Measurements from ENCODE around the gene MAPK8IP3. TPM values are rescaled to one million over a fixed set of nuclear protein-coding genes. Genes with fewer than 3 reads are reported as not detected.
A peak's percentile ranks its signal among the peaks of the same experiment; 100 is the strongest.
"Not testable (repeated sequence)": the region's sequence is repeated elsewhere in the genome, so short reads cannot be mapped to it uniquely, and the experiment has no call there.

The MAPK8IP3 gene
- polyA plus RNA-seq, 3 donors, result 1.1 to 185 (median 2.1) TPM

DNA sequence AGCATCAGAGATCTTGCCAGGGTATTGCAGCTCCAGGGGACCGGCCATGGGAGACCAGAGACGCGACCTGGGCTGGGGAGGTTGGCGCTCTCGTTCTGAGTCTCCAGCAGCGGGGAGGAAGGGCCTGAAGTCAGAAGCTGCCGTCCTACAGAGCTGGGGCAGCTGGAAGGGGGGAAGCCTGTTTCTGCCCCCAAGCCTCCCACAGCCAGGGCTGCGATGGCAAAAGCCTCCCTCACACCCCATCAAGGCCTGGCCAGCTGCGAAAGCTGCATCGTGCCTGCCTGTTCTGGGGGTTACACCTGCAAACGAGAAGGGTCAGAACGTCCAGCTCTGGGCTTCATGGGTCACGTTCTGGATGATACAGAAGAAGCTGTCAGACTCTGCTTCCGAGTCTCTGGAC, 26.1 kb downstream of the MAPK8IP3 start:
- Mint-ChIP-seq H3K36me3 (peaks cover 46 to 58% of the 10 kb centered on the region in 2 donors), H3K9me3 (peaks cover 0 to 10% (median 2%) of the 10 kb centered on the region in 7 donors), H3K4me1 (peaks cover 12% of the 10 kb centered on the region), H3K27ac (peak overlapping the region; percentile 2 to 81 (median 56)), H3K27me3 (ENCODE audit: low read depth in 3 of 3) (peaks cover 0 to 3% (median 0%) of the 10 kb centered on the region in 3 donors), H3K4me3 (no peak overlapping the region)
- intact Hi-C loops (cut with micrococcal nuclease), result no loop called here
- TF ChIP-seq, protein P1, sequence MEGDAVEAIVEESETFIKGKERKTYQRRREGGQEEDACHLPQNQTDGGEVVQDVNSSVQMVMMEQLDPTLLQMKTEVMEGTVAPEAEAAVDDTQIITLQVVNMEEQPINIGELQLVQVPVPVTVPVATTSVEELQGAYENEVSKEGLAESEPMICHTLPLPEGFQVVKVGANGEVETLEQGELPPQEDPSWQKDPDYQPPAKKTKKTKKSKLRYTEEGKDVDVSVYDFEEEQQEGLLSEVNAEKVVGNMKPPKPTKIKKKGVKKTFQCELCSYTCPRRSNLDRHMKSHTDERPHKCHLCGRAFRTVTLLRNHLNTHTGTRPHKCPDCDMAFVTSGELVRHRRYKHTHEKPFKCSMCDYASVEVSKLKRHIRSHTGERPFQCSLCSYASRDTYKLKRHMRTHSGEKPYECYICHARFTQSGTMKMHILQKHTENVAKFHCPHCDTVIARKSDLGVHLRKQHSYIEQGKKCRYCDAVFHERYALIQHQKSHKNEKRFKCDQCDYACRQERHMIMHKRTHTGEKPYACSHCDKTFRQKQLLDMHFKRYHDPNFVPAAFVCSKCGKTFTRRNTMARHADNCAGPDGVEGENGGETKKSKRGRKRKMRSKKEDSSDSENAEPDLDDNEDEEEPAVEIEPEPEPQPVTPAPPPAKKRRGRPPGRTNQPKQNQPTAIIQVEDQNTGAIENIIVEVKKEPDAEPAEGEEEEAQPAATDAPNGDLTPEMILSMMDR (IDR thresholded peaks at IDR 0.05), result no peak
- Histone ChIP-seq H3K27me3 (ENCODE audit: control insufficient read depth in 2 of 2, insufficient read depth in 2 of 2, low read length in 2 of 2) (no peaks in the 10 kb centered on the region), H2AFZ (ENCODE audit: insufficient read depth, low read depth, low read length, poor library complexity, severe bottlenecking) (no peak overlapping the region), H4K20me1 (ENCODE audit: insufficient read depth, low read length) (peaks cover 53% of the 10 kb centered on the region), H3K4me1 (ENCODE audit: control insufficient read depth in 1 of 2, insufficient read depth in 2 of 2, low read length in 2 of 2) (peaks cover 13 to 14% of the 10 kb centered on the region in 2 donors), H3K4me3 (replicated peaks in 1 of 3; ENCODE audit: low read depth in 2 of 3, low read length in 3 of 3) (no peak overlapping the region), H3K9ac (ENCODE audit: insufficient read depth, low read length, poor library complexity, severe bottlenecking) (no peak overlapping the region), H3K79me2 (ENCODE audit: insufficient read depth, low read length) (peaks cover 15% of the 10 kb centered on the region), H3K27ac (ENCODE audit: low read depth in 1 of 2, low read length in 2 of 2) (peak overlapping the region; percentile 50 to 64), H3K9me3 (replicated peaks in 1 of 2; ENCODE audit: control insufficient read depth in 1 of 2, insufficient read depth in 1 of 2, low read length in 2 of 2) (peaks cover 0 to 16% of the 10 kb centered on the region in 2 donors), H3K4me2 (replicated peaks; ENCODE audit: extremely low read depth, low read length, poor library complexity, severe bottlenecking) (no peak overlapping the region), H3K36me3 (replicated peaks in 1 of 2; ENCODE audit: control insufficient read depth in 1 of 2, insufficient read depth in 2 of 2, low read length in 2 of 2) (peaks cover 60 to 63% of the 10 kb centered on the region in 2 donors)
- DNase-seq, result no peak
- WGBS (ENCODE audit: insufficient coverage), result 95% methylated on average over 7 of the region's 14 CpGs

DNA sequence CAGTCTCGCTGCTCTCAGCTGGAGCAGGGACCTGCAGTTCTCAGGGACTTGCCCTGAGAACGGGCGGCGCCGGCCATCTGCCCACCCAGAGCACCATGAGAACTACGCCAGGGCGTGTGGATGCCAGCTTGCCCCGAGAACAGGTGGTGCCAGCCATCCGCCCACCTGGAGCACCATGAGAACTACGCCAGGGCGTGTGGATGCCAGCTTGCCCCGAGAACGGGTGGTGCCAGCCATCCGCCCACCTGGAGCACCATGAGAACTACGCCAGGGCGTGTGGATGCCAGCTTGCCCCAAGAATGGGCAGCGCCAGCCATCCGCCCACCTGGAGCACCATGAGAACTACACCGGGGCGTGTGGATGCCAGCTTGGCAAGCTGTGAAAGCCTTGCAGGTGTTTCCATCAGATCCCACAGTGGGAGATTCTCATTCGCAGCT, 26.6 kb downstream of the MAPK8IP3 start:
- peaks cover 55 to 58% of the 10 kb centered on the region in 2 donors for H3K36me3 ChIP-seq (replicated peaks in 1 of 2; ENCODE audit: control insufficient read depth in 1 of 2, insufficient read depth in 2 of 2, low read length in 2 of 2)
- peaks cover 12% of the 10 kb centered on the region for H3K4me1 Mint-ChIP-seq
- H3K9me3 Mint-ChIP-seq, result peaks cover 0 to 10% (median 2%) of the 10 kb centered on the region in 7 donors
- peaks cover 48% of the 10 kb centered on the region for H4K20me1 ChIP-seq (ENCODE audit: insufficient read depth, low read length)
- H2AFZ ChIP-seq (ENCODE audit: insufficient read depth, low read depth, low read length, poor library complexity, severe bottlenecking); H3K4me3 ChIP-seq (replicated peaks in 1 of 3; ENCODE audit: low read depth in 2 of 3, low read length in 3 of 3); H3K27me3 ChIP-seq (ENCODE audit: control insufficient read depth in 2 of 2, insufficient read depth in 2 of 2, low read length in 2 of 2); H3K9ac ChIP-seq (ENCODE audit: insufficient read depth, low read length, poor library complexity, severe bottlenecking); intact Hi-C loops (cut with micrococcal nuclease); DNase-seq; H3K4me3 Mint-ChIP-seq; H3K4me2 ChIP-seq (replicated peaks; ENCODE audit: extremely low read depth, low read length, poor library complexity, severe bottlenecking); H3K27me3 Mint-ChIP-seq (ENCODE audit: low read depth in 3 of 3): not testable (repeated sequence)
- peaks cover 10% of the 10 kb centered on the region for H3K79me2 ChIP-seq (ENCODE audit: insufficient read depth, low read length)
- H3K36me3 Mint-ChIP-seq, result peaks cover 41 to 53% of the 10 kb centered on the region in 2 donors
- H3K4me1 ChIP-seq (ENCODE audit: control insufficient read depth in 1 of 2, insufficient read depth in 2 of 2, low read length in 2 of 2), result peaks cover 13 to 14% of the 10 kb centered on the region in 2 donors
- 99% methylated on average over 21 of the region's 21 CpGs for WGBS (ENCODE audit: insufficient coverage)
- H3K9me3 ChIP-seq (replicated peaks in 1 of 2; ENCODE audit: control insufficient read depth in 1 of 2, insufficient read depth in 1 of 2, low read length in 2 of 2), result peaks cover 0 to 16% of the 10 kb centered on the region in 2 donors
- H3K27ac ChIP-seq (ENCODE audit: low read depth in 1 of 2, low read length in 2 of 2), result peak overlapping the region in 1 of 2 donors; percentile 64
- H3K27ac Mint-ChIP-seq, result peak overlapping the region in 2 of 7 donors; percentile 26 to 50
